CD8-positive, alpha-beta memory T cell (primary cell): ENCODE results near the gene PAF1. TPM values are rescaled to one million over a fixed set of nuclear protein-coding genes. Genes with fewer than 3 reads are reported as not detected.

Experiments used
- CTCF ChIA-PET: fragments of 350-600 bp; sonication (Branson Sonifier 250); formaldehyde crosslinking; loops from one replicate; lab custom pipeline; 2021; ENCODE audit warnings: antibody characterized with exemption; lab: Charles Lee
- POLR2A ChIA-PET: fragments of 350-600 bp; sonication (Branson Sonifier 250); formaldehyde crosslinking; loops from one replicate; lab custom pipeline; 2021; ENCODE audit warnings: antibody characterized with exemption; lab: Charles Lee
- DNase-seq, 5 donors: peaks; one replicate each; pipeline versions ENCODE4 v3.0.0 to v3.0.0-alpha.2; 2020 to 2022; ENCODE audit warnings: mixed read lengths in 1 of 5
- H3K27ac ChIP-seq: one replicate; pipeline ENCODE4 v1.7.0; 2013; ENCODE audit warnings: low read depth, mild to moderate bottlenecking, low read length, moderate library complexity
- H3K27me3 ChIP-seq: 2 replicates; pipeline ENCODE4 v1.7.0; 2013; ENCODE audit warnings: low read length, mild to moderate bottlenecking; ENCODE audit not compliant: insufficient read depth, poor library complexity, severe bottlenecking
- H3K36me3 ChIP-seq: 2 replicates; pipeline ENCODE4 v1.7.0; 2013; ENCODE audit warnings: mild to moderate bottlenecking, low read length, moderate library complexity; ENCODE audit not compliant: insufficient read depth
- H3K4me1 ChIP-seq: 2 replicates; pipeline ENCODE4 v1.7.0; 2013; ENCODE audit warnings: mild to moderate bottlenecking, low read length, moderate library complexity; ENCODE audit not compliant: insufficient read depth
- H3K4me3 ChIP-seq: 2 replicates; pipeline ENCODE4 v1.7.0; 2013; ENCODE audit warnings: mild to moderate bottlenecking, low read length
- H3K9me3 ChIP-seq: 2 replicates; pipeline ENCODE4 v1.7.0; 2013; ENCODE audit warnings: mild to moderate bottlenecking, low read length
- H3K27ac Mint-ChIP-seq, 8 donors: one replicate each; pipeline ENCODE4 v1.8.0; 2020 to 2021; ENCODE audit warnings: mixed read lengths in 8 of 8, mild to moderate bottlenecking in 6 of 8, inconsistent platforms in 3 of 8, moderate library complexity in 3 of 8
- H3K27me3 Mint-ChIP-seq, 2 donors: one replicate each; pipeline ENCODE4 v1.8.0; 2020 to 2021; ENCODE audit warnings: mixed read lengths in 2 of 2, mild to moderate bottlenecking in 1 of 2, moderate library complexity in 1 of 2
- H3K36me3 Mint-ChIP-seq, 3 donors: one replicate each; pipeline ENCODE4 v1.8.0; 2020 to 2021; ENCODE audit warnings: mixed read lengths in 3 of 3, inconsistent platforms in 1 of 3, mild to moderate bottlenecking in 1 of 3
- H3K4me1 Mint-ChIP-seq, 3 donors: one replicate each; pipeline ENCODE4 v1.8.0; 2020 to 2021; ENCODE audit warnings: mixed read lengths in 3 of 3, inconsistent platforms in 1 of 3, mild to moderate bottlenecking in 1 of 3
- H3K4me3 Mint-ChIP-seq, 7 donors: one replicate each; pipeline ENCODE4 v1.8.0; 2020 to 2021; ENCODE audit warnings: mixed read lengths in 7 of 7, mild to moderate bottlenecking in 6 of 7, moderate library complexity in 4 of 7, inconsistent platforms in 2 of 7
- H3K9me3 Mint-ChIP-seq, 5 donors: one replicate each; pipeline ENCODE4 v1.8.0; 2020 to 2022; ENCODE audit warnings: mixed read lengths in 5 of 5, mild to moderate bottlenecking in 3 of 5, moderate library complexity in 2 of 5, inconsistent platforms in 1 of 5
- polyA plus RNA-seq: library from polyadenylated mRNA; unstranded; fragments of 300-500 nt; fragmentation: Illumina TruSeq; gene quantifications from one replicate; pipeline ENCODE4 v1.2.3, GENCODE V29; 2021
- total RNA-seq, 2 experiments: library from RNA; stranded (reverse); gene quantifications; one replicate each; pipeline ENCODE4 v1.2.3, GENCODE V29; 2021

The PAF1 gene
- total and polyA plus RNA-seq, 3 experiments from 2014 or later: 44.6 to 50.2 (median 46.9) TPM

- H3K9me3 ChIP-seq: no peaks in the 10 kb centered on the region
- Mint-ChIP-seq H3K4me1 (no peaks in the 10 kb centered on the region), H3K27me3 (peaks cover 0 to 2% of the 10 kb centered on the region in 2 donors), H3K9me3 (no peaks in the 10 kb centered on the region), H3K4me3 (no peak overlapping the region), H3K36me3 (peaks cover 0 to 42% (median 3%) of the 10 kb centered on the region in 3 donors), H3K27ac (peak overlapping the region in 1 of 8 donors; percentile 56)
- H3K4me3 ChIP-seq: no peak overlapping the region
- no peaks in the 10 kb centered on the region for H3K4me1 ChIP-seq
- H3K27ac ChIP-seq: no peak overlapping the region
- CTCF ChIA-PET: interaction anchor here (1.3 to 1.5 kb wide), 2 partner anchors 12 to 51 kb away, joined by 3 to 4 read pairs; partner anchors contain the start of gene RPS16
- POLR2A ChIA-PET: no interaction called here
- H3K36me3 ChIP-seq: peaks cover 6% of the 10 kb centered on the region
- no peaks in the 10 kb centered on the region for H3K27me3 ChIP-seq
- no peak for DNase-seq
Measured at GRCh38 chr19:39423258-39424086, 32.6 kb upstream of the PAF1 start.

- peaks cover 0 to 53% (median 3%) of the 10 kb centered on the region in 3 donors for H3K36me3 Mint-ChIP-seq
- DNase-seq: no peak
- Histone ChIP-seq H3K27me3 (no peaks in the 10 kb centered on the region), H3K4me3 (no peak overlapping the region), H3K36me3 (peaks cover 6% of the 10 kb centered on the region), H3K4me1 (no peaks in the 10 kb centered on the region), H3K9me3 (no peaks in the 10 kb centered on the region), H3K27ac (no peak overlapping the region)
- H3K27me3 Mint-ChIP-seq: peaks cover 0 to 2% of the 10 kb centered on the region in 2 donors
- ChIA-PET POLR2A (interaction anchor here (0.6 to 2.3 kb wide), 2 partner anchors 14 to 33 kb away, joined by 3 to 6 read pairs; partner anchors contain the start of gene RPS16), CTCF (interaction anchor here (0.8 to 1.7 kb wide), 2 partner anchors 19 to 24 kb away, joined by 3 to 6 read pairs; no protein-coding TSS in a partner anchor)
- no peaks in the 10 kb centered on the region for H3K9me3 Mint-ChIP-seq
- H3K27ac Mint-ChIP-seq: peak overlapping the region in 1 of 8 donors; percentile 38
- no peak overlapping the region for H3K4me3 Mint-ChIP-seq
- peaks cover 0 to 2% (median 0%) of the 10 kb centered on the region in 3 donors for H3K4me1 Mint-ChIP-seq
Measured at GRCh38 chr19:39422020-39422419, 31.1 kb upstream of the PAF1 start.

- no peak for DNase-seq
- Histone ChIP-seq H3K9me3 (no peaks in the 10 kb centered on the region), H3K4me3 (no peak overlapping the region), H3K36me3 (peaks cover 6% of the 10 kb centered on the region), H3K4me1 (no peaks in the 10 kb centered on the region), H3K27ac (no peak overlapping the region), H3K27me3 (no peaks in the 10 kb centered on the region)
- ChIA-PET CTCF (interaction anchor here (1.7 to 2.6 kb wide), 2 partner anchors 15 to 23 kb away, joined by 6 read pairs; partner anchors contain the start of gene RPS16), POLR2A (interaction anchor here (0.6 to 2.3 kb wide), 4 partner anchors 15 to 1189 kb away, joined by 3 to 7 read pairs (median 6); partner anchors contain the start of gene RPS16)
- no peaks in the 10 kb centered on the region for H3K9me3 Mint-ChIP-seq
- peaks cover 0 to 3% (median 2%) of the 10 kb centered on the region in 3 donors for H3K4me1 Mint-ChIP-seq
- H3K36me3 Mint-ChIP-seq: peaks cover 0 to 54% (median 3%) of the 10 kb centered on the region in 3 donors
- no peak overlapping the region for H3K4me3 Mint-ChIP-seq
- H3K27ac Mint-ChIP-seq: peak overlapping the region in 1 of 8 donors; percentile 38
- H3K27me3 Mint-ChIP-seq: peaks cover 0 to 2% of the 10 kb centered on the region in 2 donors
Measured at GRCh38 chr19:39420769-39421168, 29.9 kb upstream of the PAF1 start.

- Mint-ChIP-seq H3K4me3 (no peak overlapping the region), H3K36me3 (peaks cover 0 to 54% (median 5%) of the 10 kb centered on the region in 3 donors)
Measured at GRCh38 chr19:39419003-39419402, 28.1 kb upstream of the PAF1 start.

GRCh38 chr19:39417463-39418181 lies 26.7 kb upstream of the PAF1 start:
- DNase-seq: no peak
- Mint-ChIP-seq H3K27ac (peak overlapping the region in 5 of 8 donors; percentile 33 to 82 (median 50)), H3K27me3 (no peaks in the 10 kb centered on the region), H3K4me1 (peaks cover 12 to 20% (median 15%) of the 10 kb centered on the region in 3 donors), H3K4me3 (peak overlapping the region in 1 of 7 donors; percentile 37), H3K36me3 (peaks cover 0 to 47% (median 5%) of the 10 kb centered on the region in 3 donors), H3K9me3 (no peaks in the 10 kb centered on the region)
- ChIA-PET POLR2A (interaction anchor here (0.8 to 1.4 kb wide), 2 partner anchors 9 to 16 kb away, joined by 3 read pairs; no protein-coding TSS in a partner anchor), CTCF (interaction anchor here (0.7 to 2.1 kb wide), 2 partner anchors 9 to 81 kb away, joined by 3 to 6 read pairs; no protein-coding TSS in a partner anchor)
- H3K27me3 ChIP-seq: no peaks in the 10 kb centered on the region
- peaks cover 10% of the 10 kb centered on the region for H3K4me1 ChIP-seq
- H3K9me3 ChIP-seq: no peaks in the 10 kb centered on the region
- no peak overlapping the region for H3K27ac ChIP-seq
- peaks cover 1% of the 10 kb centered on the region for H3K36me3 ChIP-seq
- no peak overlapping the region for H3K4me3 ChIP-seq

More at GRCh38 chr19:39419003-39419402, 28.1 kb upstream of the PAF1 start:
- no peak for DNase-seq
- H3K4me3 ChIP-seq: no peak overlapping the region
- Mint-ChIP-seq H3K4me1 (peaks cover 8 to 15% (median 11%) of the 10 kb centered on the region in 3 donors), H3K27ac (peak overlapping the region in 1 of 8 donors; percentile 79), H3K27me3 (peaks cover 0 to 2% of the 10 kb centered on the region in 2 donors), H3K9me3 (no peaks in the 10 kb centered on the region)
- no peak overlapping the region for H3K27ac ChIP-seq
- no peaks in the 10 kb centered on the region for H3K27me3 ChIP-seq
- peaks cover 6% of the 10 kb centered on the region for H3K36me3 ChIP-seq
- H3K4me1 ChIP-seq: peaks cover 6% of the 10 kb centered on the region
- H3K9me3 ChIP-seq: no peaks in the 10 kb centered on the region
- ChIA-PET POLR2A (interaction anchor here (0.7 to 0.9 kb wide), 2 partner anchors 17 to 475 kb away, joined by 3 read pairs; partner anchors contain the start of gene RPS16), CTCF (interaction anchor here (2.1 to 2.6 kb wide), 2 partner anchors 8 to 17 kb away, joined by 6 read pairs; partner anchors contain the start of gene RPS16)

- no peaks in the 10 kb centered on the region for H3K27me3 ChIP-seq
- Mint-ChIP-seq H3K27ac (peak overlapping the region in 2 of 8 donors; percentile 42 to 66), H3K9me3 (peaks cover 0 to 7% (median 0%) of the 10 kb centered on the region in 5 donors), H3K27me3 (peaks cover 0 to 7% of the 10 kb centered on the region in 2 donors), H3K4me1 (peaks cover 18 to 29% (median 24%) of the 10 kb centered on the region in 3 donors), H3K4me3 (no peak overlapping the region), H3K36me3 (peaks cover 0 to 52% (median 5%) of the 10 kb centered on the region in 3 donors)
- H3K9me3 ChIP-seq: no peaks in the 10 kb centered on the region
- H3K4me3 ChIP-seq: no peak overlapping the region
- no peak for DNase-seq
- H3K4me1 ChIP-seq: peaks cover 14% of the 10 kb centered on the region
- H3K27ac ChIP-seq: no peak overlapping the region
- ChIA-PET CTCF (no interaction called here), POLR2A (interaction anchor here (0.6 to 1.4 kb wide), 3 partner anchors 17 to 294 kb away, joined by 3 to 8 read pairs (median 4); partner anchors contain the start of gene RPS16)
- no peaks in the 10 kb centered on the region for H3K36me3 ChIP-seq
Measured at GRCh38 chr19:39416152-39417120, 25.5 kb upstream of the PAF1 start.
